Activated CD4-positive, alpha-beta T cell treated with anti-CD3 and anti-CD28 coated beads, Interleukin-2, amount 50 U/mL, for 48 hours (primary cell): ENCODE data around the gene LGSN.
"Not testable (repeated sequence)": the region's sequence is repeated elsewhere in the genome, so short reads cannot be mapped to it uniquely, and the experiment has no call there.

Source experiments
- DNase-seq, 2 experiments: peaks; one replicate each; pipeline ENCODE4 v3.0.0-alpha.2; 2020

Gene LGSN

GRCh38 chr6:63305277-63305676 lies 14.5 kb downstream of the LGSN start:
- DNase-seq = no peak

- no peak for DNase-seq
Observed at GRCh38 chr6:63303476-63303875, 16.3 kb downstream of the LGSN start.

GRCh38 chr6:63299667-63300066 lies 20.1 kb downstream of the LGSN start:
- DNase-seq = no peak

- DNase-seq = no peak
Observed at GRCh38 chr6:63295553-63296194, 24.1 kb downstream of the LGSN start.

- no peak for DNase-seq
Observed at GRCh38 chr6:63290492-63291058, 29.2 kb downstream of the LGSN start.

GRCh38 chr6:63289269-63289872 lies 30.4 kb downstream of the LGSN start:
- no peak for DNase-seq

- DNase-seq = no peak
Observed at GRCh38 chr6:63280639-63281180, 39.1 kb downstream of the LGSN start.

- no peak for DNase-seq
Observed at GRCh38 chr6:63278916-63279315, 40.9 kb downstream of the LGSN start.

GRCh38 chr6:63275953-63276352 lies 43.8 kb downstream of the LGSN start:
- DNase-seq = no peak

GRCh38 chr6:63274795-63275430 lies 44.9 kb downstream of the LGSN start:
- not testable (repeated sequence) for DNase-seq

GRCh38 chr6:63272397-63272796 lies 47.4 kb downstream of the LGSN start:
- no peak for DNase-seq

GRCh38 chr6:63269470-63269869 lies 50.3 kb downstream of the LGSN start:
- no peak for DNase-seq

- DNase-seq = no peak
Observed at GRCh38 chr6:63268574-63268973, 51.2 kb downstream of the LGSN start.

GRCh38 chr6:63267828-63268227 lies 52.0 kb downstream of the LGSN start:
- DNase-seq = no peak

GRCh38 chr6:63267046-63267445 lies 52.7 kb downstream of the LGSN start:
- DNase-seq = no peak

GRCh38 chr6:63263444-63263843 lies 56.3 kb downstream of the LGSN start:
- DNase-seq = no peak

GRCh38 chr6:63261820-63262219 lies 58.0 kb downstream of the LGSN start:
- DNase-seq = no peak

GRCh38 chr6:63259153-63259552 lies 60.6 kb downstream of the LGSN start:
- DNase-seq = no peak

GRCh38 chr6:63249875-63250482 lies 69.8 kb downstream of the LGSN start:
- DNase-seq = no peak

- DNase-seq = no peak
Observed at GRCh38 chr6:63246581-63246980, 73.2 kb downstream of the LGSN start.

GRCh38 chr6:63245909-63246308 lies 73.9 kb downstream of the LGSN start:
- no peak for DNase-seq

GRCh38 chr6:63245420-63245819 lies 74.4 kb downstream of the LGSN start:
- no peak for DNase-seq

- no peak for DNase-seq
Observed at GRCh38 chr6:63236398-63236817, 83.4 kb downstream of the LGSN start.
